Occipital lobe (tissue), 2 donors: ENCODE data around the gene KRT34. TPM values are rescaled to one million over a fixed set of nuclear protein-coding genes. Genes with fewer than 3 reads are reported as not detected.
"Not testable (repeated sequence)": the region's sequence is repeated elsewhere in the genome, so short reads cannot be mapped to it uniquely, and the experiment has no call there.

Source experiments
- DNase-seq: peaks from one replicate; lab custom pipeline; 2025; lab: John Stamatoyannopoulos, UW
- total RNA-seq: library from RNA; depleted of rRNA; stranded (reverse); fragments of >200 nt; gene quantifications from one replicate; pipeline ENCODE4 v1.2.3, GENCODE V29; 2014

Gene KRT34
- total RNA-seq = 0.31 TPM

DNA sequence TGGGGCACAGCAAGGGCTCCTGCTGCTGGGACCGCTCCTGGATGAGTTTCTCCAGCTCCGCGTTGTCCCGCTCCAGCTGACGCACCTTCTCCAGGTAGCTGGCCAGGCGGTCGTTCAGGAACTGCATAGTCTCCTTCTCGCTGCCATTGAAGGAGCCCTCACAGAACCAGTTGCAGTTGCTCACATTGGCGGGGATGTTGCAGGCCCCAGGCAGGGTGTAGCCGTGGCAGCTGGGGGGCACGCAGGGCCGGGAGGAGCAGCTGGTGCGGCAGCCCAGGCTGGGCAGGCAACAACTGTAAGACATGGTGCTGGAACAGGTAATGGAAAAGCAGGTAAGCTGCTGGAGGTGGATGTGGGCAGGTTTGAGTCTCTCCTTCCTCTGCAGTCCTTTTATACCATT lies at the start of gene KRT34:
Gene KRT34, minus strand, starts transcription at position 364 of the 400 bp plus-strand sequence. Its CDS starts 60 bp downstream, at position 304.
- not testable (repeated sequence) for DNase-seq

DNA sequence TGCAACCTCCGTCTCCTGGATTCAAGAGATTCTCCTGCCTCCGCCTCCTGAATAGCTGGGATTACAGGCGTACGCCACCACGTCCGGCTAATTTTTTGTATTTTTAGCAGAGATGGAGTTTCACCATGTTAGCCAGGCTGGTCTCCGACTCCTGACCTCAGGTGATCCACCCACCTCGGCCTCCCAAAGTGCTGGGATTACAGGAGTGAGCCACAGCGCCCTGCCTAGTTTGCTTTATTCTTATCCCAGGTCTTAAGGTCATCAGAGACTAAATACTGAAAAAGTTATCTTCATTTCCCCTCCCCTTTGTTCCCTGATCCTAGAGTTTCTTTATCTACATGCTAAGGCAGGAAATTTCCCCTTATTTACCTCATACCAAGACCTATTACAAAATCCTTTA lies 48.3 kb upstream of the KRT34 start:
- DNase-seq = not testable (repeated sequence)

DNA sequence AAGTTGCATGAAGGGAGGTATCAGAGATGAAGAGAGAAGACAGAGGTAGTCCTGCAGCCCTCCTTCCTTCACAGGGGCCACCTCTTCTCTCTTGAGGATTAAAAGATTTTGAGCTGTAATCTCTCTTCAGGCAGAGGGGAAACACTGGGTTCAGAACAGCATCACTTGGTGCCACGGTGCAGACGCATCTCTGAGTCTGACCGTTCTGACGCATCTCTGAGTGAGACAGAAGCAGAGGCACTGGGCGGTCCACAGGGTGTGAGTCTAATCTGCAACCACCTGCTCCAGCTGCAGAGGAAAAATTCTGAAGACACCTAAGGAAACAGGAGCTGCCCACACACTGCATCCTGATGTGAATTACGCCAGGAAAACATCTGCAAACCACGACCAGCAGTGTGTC lies 47.6 kb upstream of the KRT34 start:
- DNase-seq = no peak

DNA sequence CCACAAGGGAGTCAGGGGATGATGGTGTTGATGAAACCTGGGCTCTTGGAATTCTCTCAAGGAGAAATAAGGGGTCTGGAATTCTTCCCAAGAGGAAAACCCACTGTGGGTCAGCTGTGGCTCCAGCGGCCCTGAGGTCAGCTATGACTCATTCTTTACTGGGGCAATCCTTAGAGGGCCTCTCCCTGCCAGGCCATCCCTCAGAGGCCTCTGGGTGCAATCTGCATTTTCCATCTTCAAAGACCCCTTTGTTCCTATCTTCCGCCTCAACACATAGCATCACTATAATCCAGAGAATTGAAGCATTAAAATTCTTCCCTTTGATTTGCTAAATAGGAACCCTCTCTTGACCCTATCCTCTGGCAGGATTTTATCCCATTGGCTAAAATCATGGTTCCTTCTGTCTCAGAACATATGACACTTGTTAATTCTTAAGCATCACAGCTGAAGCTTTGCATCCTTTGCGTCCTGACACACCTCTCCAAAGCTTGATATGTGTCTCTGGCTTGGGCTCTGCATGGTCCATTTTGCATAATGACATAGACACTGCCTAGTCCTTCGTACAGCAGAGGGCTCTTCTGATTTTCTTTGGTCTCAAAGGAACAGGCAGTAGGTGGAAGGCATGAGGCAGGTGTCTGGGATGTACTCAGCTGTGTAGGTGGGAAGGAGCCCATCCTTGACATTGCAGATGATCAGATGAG lies 46.6 kb upstream of the KRT34 start:
- no peak for DNase-seq

DNA sequence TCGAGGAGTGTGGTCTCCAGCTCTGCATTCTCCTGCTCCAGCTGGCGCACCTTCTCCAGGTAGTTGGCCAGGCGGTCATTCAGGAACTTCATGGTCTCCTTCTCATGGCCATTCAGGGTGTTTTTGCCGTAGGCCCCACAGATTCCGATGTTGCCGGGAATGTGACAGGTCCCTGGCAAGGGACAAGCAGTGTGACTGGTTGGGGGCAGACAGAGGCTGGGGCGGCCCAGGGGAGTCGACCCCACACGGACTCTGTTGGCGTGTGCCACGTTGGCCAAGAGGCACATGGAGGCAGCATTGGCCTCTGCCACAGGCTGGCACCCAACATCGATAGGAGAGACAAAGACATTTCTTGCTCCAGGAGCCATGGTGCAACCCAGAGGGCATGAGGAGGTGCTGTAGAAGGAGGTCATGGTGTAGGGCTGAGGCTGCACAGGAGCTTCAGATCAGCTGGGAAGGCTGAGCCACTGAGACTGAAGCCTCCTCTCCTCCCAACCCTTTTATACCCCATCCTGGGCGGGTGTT lies 42.1 kb upstream of the KRT34 start, which contains the start of gene KRT37:
Gene KRT37, minus strand, starts transcription at position 475 of the 525 bp plus-strand sequence. Its CDS starts 62 bp downstream, at position 413.
- no peak for DNase-seq

DNA sequence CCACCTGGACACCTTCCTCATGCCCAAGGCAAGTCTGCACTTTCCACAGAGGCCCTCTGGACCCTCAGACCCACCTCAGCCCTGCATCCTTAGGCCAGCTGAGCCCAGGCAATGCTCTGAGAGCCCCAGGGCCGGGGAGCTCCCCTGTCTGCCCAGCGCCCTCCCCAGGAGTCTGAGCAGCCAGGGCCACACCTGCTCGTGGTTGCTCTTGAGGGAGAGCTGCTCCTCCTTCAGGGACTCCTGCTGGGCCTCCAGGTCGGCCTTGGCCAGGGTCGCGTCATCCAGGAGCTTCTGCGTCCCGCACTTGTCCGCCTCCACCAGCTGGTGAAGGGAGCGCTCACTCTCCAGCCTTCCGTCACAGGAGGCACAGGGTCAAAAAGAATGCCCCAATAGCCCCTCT lies 40.5 kb upstream of the KRT34 start:
- DNase-seq = not testable (repeated sequence)

DNA sequence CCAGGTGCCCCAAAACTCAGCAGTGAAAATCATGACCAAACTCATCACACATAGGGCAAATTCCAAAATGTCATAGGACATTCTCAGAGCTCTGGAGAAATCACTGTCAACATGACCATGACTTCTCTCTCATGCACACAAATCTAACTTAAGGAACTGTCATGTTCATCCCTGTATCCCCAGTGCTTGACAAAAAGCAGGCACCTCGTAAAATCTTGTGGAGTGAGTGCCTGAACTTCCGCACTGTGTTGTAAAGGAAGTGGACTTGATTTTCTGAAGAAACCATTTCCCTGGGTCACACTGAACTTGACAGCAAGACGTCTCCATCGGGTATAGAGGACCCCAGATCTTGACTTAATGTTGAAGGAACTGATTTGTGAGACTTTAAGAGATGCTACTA lies 39.5 kb upstream of the KRT34 start:
- no peak for DNase-seq

DNA sequence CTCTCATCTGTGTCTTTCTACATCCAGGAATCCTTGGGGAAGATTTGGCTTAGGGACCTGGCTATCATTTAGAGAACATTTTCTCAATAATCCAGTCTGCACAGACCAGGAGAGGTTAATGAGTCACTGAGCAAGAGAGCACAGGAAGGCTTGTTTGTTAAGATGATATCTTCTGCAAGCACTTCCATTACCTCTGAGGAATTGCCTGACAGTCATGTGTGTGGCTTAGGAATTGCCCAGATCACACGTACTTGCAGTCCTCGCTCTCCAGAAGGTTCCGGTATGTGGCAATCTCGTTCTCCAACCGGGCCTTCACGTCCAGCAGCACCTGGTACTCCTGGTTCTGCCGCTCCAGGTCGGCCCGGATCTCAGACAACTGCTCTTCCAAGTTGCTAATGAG lies 39.0 kb upstream of the KRT34 start:
- no peak for DNase-seq

DNA sequence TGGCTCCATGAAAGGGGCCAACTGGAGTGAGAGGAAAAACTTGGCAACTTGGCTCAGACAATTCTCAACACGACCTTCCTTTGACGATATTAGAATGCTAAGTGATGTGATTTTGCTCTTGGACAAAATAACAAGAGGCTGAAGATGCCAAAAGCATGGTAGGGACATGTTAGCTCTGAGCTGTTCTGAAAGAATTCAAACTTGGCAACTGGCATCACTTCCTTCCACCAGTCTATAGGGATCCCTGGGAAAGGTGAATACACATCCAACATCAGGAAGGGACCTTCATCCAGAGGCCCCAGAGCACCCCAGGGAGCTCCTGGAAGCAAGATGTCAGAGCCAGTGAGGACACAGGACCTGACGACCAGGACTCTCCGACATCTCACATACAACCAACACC lies 38.0 kb upstream of the KRT34 start:
- no peak for DNase-seq

DNA sequence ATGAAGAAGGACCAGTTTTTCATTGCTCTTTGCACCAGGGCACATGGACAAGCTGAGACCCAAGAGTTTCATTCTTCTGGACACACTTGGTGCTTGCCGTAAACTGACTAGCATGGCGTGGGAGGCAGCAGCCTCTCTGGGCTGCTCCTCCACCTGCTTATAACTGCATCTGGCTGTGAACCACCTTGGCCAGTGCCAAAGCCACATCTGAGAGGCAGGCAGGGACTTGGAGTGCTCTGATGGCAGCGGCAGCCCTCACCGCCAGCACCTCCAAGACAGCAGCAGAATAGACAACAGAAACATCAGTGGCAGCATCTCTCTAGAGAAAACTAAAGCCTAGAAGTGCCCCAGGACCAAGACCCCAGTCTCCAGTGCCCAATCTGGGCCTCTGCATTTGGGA lies 37.6 kb upstream of the KRT34 start:
- DNase-seq = no peak

DNA sequence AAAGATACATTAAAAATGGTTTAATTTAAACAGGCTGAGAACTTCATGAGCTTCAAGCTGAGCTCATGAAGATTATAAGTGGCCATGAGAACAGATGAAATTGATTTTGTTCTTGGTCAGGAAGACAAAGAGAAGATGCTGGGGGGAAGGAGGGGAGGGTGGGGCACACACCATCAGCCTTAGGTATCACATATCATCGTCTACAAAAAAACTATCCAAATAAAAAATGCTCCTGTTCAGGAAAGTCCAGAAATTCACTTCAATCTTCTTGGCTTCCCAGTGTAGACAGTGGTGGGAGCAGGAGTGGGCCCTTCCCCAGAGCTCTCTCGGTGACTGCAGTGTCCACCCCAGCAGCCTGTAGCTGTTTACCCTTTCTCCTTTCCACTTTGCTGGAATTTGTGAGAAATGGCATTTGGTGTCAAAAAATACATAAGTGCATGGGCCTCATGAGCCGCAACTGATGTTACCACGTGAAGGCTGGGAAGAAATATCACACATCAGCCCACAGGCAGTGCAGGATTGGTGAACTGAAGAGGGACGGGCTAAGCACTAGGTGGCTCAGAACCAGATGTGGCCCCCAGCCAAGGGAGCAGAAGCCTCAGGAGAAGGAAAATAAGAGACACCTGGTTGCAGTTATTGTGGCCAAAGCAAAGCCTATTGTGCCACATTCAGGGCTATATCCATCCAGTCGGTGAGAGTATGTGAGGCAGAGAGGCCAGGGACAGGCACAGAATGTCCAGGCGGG lies 36.2 kb upstream of the KRT34 start:
- no peak for DNase-seq

DNA sequence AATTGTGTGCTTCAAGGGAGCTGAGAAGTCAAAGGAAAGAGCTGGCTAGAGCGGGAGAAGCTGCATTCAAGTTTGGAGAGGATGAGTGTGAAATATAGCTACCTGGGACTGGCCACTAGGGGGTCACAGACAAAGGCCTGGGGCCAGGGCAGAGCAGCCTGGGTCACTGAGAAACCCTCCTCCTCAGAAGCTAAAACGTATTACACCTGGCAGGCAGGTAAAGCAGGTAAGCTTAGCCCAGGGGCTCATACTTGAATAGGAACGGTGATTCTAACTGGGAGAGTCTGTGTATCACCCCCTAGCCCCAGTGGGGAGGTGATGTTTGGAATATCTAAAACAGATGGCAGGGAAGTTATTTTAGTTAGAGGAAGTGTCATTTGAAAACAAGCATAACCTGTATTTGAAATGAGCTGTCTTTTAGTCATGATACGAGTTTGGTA lies 35.5 kb upstream of the KRT34 start:
- DNase-seq = no peak

DNA sequence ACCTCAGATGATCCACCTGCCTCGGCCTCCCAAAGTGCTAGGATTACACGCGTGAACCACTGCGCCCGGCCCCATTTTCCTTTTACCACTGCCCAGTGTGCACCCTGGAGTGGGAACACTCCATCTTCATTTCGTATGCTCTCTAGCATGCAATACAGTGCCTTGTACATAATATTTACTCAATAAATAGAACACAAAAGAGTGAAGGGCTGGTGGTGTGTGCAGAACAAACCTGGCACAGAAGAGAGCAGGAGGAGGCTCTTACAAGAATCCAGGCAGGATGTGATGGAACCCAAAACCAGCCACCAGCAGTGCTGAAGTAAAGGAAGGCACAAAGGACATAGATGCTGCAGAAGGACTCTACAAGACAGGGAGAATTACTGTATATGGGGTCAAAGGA lies 35.0 kb upstream of the KRT34 start:
- no peak for DNase-seq

DNA sequence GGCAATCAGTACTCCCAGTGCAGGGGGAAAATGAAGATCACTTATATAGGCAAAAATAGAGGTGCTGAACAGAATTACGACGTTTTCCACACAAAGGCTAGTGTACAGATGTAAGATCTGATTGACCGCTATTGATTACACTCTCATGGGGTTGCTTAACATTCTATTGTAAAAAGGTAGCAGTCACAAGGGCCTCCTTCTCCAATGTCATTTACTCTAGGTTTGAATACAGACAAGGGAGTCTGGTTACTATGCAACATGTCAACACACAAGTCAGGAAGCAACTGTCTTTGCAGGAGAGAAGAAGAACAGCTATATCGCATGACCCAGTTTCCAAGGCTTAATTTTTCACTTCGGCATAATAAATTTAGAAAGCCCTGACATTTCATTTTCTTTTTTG lies 34.4 kb upstream of the KRT34 start:
- DNase-seq = no peak

DNA sequence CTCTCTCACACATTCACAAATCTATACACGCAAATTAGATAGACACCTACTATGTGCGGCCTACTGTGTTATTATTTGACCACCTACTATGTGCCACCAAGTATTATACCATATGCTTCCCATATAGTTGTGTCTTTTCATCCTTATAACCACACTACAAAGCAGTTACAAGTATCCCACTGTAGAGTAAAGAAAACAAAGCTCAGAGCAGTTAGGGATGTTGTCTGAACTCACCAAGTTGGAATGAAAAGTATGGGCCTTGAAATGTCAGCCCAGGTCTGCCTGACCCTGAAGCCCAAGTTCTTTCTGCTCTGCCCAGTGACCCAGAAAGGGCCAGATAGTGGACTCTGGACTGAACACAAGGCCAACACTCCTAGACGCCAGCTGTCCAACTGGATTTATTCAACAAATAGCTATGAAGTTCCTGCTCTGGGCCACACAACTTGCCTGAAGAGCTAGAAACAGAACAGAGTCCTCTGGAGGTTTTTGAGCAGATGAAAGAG lies 33.8 kb upstream of the KRT34 start:
- no peak for DNase-seq

DNA sequence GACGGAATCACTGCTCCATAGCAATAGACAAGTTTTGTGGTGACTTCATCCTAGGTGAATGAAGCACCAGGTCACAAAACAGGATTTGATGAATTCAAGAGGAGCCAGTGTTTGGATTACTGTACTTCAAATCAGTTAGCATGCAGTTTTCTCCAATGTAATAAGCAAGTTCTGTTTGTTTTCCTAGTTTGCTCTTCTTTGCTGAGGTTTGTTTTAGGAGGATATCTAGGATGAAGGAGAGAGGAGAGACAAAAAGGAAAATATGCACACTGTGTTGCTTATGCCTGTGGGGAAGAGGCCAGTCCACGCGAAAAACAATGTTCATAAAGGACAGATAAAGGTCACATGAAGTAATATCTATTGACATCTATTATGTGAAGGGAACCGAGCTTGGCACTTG lies 33.3 kb upstream of the KRT34 start:
- DNase-seq = no peak

DNA sequence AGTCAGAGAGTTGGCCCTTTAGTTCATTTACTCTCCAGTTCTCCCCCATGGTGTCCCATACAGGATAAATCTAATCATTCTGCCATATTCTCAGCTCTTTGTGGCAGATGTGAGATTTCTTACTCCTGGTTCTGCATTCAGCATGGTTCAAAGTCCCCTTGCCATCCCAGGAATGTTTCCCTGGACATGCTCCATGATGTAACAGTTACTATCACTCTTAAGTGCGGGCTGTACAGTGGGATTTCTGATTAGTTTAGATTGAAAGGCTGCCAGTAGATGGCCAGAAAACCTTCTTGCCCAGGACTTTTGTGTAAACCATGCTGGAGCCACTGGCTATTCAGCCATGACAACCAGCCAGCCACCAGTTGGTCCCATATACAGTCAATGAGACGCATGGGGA lies 31.9 kb upstream of the KRT34 start:
- no peak for DNase-seq

DNA sequence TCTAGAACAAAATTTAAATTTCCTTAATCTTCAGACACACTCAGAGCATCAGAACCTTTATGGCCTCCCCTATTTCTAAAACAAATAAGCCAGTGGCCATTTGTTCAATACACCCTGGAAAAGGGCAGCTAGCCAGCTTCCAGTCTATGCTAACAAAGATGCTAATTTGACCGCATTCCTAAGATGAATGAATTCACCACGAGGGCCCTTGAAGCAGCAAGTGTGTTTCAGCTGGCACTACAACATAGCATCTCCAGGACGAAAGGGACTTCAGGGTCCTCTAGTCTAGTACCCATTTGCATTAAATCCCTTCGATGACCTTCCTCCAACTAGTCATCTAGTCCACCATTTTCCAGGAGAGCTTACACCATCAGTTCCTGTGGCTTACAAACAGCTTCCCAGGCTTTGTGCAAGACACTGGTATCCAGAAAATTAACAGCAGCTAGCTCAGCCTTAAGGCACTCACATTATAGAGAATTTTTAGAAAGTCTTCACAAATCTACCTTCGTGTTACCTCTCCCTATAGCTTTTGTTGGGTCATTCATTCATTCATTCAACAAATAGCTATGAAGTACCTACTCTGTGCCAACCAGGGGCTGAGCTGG lies 31.3 kb upstream of the KRT34 start:
- no peak for DNase-seq

DNA sequence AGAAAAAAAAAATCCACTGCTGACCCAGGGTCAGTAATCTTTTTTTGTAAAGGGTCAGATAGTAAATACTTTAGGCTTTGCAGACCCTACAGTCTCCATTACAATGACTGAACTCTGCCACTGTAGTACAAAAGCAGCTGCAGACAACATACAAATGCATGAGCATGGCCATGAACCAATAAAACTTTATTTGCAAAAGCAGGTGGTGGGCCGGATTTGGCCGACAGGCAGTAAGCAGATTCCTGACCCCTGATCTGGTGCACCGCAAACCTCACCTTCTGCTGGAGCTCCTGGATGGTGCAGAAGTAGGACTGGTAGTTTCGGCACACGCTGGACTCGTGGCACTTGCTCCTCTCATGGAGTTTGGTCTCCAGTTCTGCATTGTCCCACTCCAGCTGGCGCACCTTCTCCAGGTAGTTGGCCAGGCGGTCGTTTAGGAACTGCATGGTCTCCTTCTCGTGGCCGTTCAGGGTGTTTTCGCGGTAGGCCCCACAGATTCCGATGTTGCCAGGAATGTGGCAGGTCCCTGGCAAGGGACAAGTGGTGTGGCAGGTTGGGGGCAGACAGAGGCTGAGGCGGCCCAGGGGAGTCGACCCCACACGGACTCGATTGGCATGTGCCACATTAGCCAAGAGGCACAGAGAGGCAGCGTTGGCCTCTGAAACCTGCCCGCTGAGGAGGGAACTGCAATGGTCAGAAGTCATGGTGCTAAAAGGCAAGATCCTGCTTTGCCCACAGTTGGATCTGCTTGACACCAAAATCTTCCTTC lies 29.1 kb upstream of the KRT34 start:
- DNase-seq = no peak

DNA sequence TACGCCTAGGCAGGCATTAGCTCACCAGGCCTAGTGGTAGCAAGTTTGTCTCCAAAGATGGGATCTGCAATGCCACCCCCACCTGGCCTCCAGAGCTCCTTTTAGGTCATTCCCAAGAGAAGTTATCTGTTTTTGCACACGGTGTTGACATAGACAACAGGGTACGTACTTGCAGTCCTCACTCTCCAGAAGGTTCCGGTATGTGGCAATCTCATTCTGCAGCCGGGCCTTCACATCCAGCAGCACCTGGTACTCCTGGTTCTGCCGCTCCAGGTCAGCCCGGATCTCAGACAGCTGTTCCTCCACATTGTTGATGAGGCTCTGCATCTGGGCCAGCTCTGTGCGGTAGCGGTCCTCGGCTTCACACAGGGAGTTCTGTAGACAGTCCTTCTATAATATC lies 25.1 kb upstream of the KRT34 start:
- DNase-seq = no peak

DNA sequence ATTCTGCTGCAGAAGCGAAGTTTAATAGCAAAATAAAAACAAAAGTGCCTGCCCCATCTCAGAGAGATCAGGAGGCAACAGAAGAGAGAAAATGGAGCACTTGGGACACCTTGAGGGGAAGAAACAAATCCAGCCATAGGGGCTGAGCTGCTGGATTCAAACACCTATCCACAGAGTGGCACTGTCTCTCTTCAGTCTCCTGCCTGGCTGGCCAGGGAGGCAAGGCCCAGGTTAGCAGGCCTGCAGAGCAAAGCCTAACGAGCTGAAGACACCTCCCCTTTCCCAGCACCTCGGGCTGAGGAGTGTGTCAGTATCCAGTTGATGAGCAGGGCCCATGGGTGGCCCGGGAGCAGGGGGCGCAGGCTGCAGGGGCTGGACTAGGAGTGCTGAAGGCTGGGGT lies 24.1 kb upstream of the KRT34 start:
- no peak for DNase-seq
